Neural progenitor cell (in vitro differentiated cells): ENCODE data around the gene CORO7. TPM values are rescaled to one million over a fixed set of nuclear protein-coding genes. Genes with fewer than 3 reads are reported as not detected.

ENCODE experiments used
- DNase-seq: peaks from one replicate; pipeline ENCODE4 v3.0.0-alpha.2; 2016; ENCODE audit warnings: low spot score
- H2AFZ ChIP-seq: fragments of 200-600 bp; sonication (generic); replicated peaks from 2 replicates; pipeline ENCODE4 v1.6.1; 2016; ENCODE audit warnings: antibody characterized with exemption
- H3F3A ChIP-seq: fragments of 200-600 bp; sonication (generic); 2 replicates; pipeline ENCODE4 v1.6.1; 2016; ENCODE audit warnings: antibody characterized with exemption, low read depth
- H3K27ac ChIP-seq: fragments of 200-600 bp; sonication (generic); 2 replicates; pipeline ENCODE4 v1.5.1; 2016; ENCODE audit warnings: mild to moderate bottlenecking
- H3K27me3 ChIP-seq: fragments of 200-600 bp; sonication (generic); 2 replicates; pipeline ENCODE4 v1.6.1; 2016; ENCODE audit warnings: mild to moderate bottlenecking, moderate library complexity
- H3K36me3 ChIP-seq: fragments of 200-600 bp; sonication (generic); 2 replicates; pipeline ENCODE4 v1.5.1; 2016
- H3K4me1 ChIP-seq: fragments of 200-600 bp; sonication (generic); 2 replicates; pipeline ENCODE4 v1.6.1; 2016; ENCODE audit warnings: mixed run types
- H3K4me2 ChIP-seq: fragments of 200-600 bp; sonication (generic); 2 replicates; pipeline ENCODE4 v1.6.1; 2016
- H3K4me3 ChIP-seq: fragments of 200-600 bp; sonication (generic); 2 replicates; pipeline ENCODE4 v1.5.1; 2016
- H3K79me2 ChIP-seq: fragments of 200-600 bp; sonication (generic); 2 replicates; pipeline ENCODE4 v1.6.1; 2016; ENCODE audit warnings: low read depth
- H3K9ac ChIP-seq: fragments of 200-600 bp; sonication (generic); 2 replicates; pipeline ENCODE4 v1.6.1; 2016
- H3K9me3 ChIP-seq: fragments of 200-600 bp; sonication (generic); 2 replicates; pipeline ENCODE4 v1.5.1; 2016; ENCODE audit warnings: low read depth
- H4K20me1 ChIP-seq: fragments of 200-600 bp; sonication (generic); 2 replicates; pipeline ENCODE4 v1.6.1; 2016; ENCODE audit warnings: low read depth
- H3K27ac Mint-ChIP-seq: 3 replicates; pipeline ENCODE4 v1.8.0; 2021; ENCODE audit warnings: mixed read lengths
- H3K27me3 Mint-ChIP-seq: 2 replicates; pipeline ENCODE4 v1.8.0; 2022; ENCODE audit warnings: low read depth, mild to moderate bottlenecking, inconsistent platforms, moderate library complexity, mixed read lengths; ENCODE audit not compliant: insufficient read depth
- H3K36me3 Mint-ChIP-seq: 3 replicates; pipeline ENCODE4 v1.8.0; 2021; ENCODE audit warnings: mixed read lengths
- H3K4me1 Mint-ChIP-seq: 3 replicates; pipeline ENCODE4 v1.8.0; 2021; ENCODE audit warnings: mixed read lengths
- H3K4me3 Mint-ChIP-seq: 3 replicates; pipeline ENCODE4 v1.8.0; 2021; ENCODE audit warnings: mild to moderate bottlenecking, moderate library complexity, mixed read lengths
- H3K9me3 Mint-ChIP-seq: 3 replicates; pipeline ENCODE4 v1.8.0; 2020; ENCODE audit warnings: mixed read lengths
- CTCF ChIP-seq: fragments of 200-600 bp; sonication (generic); IDR thresholded peaks from 2 replicates; pipeline ENCODE4 v1.5.1; 2017; ENCODE audit warnings: antibody characterized with exemption, mild to moderate bottlenecking
- EZH2 ChIP-seq: fragments of 200-600 bp; sonication (generic); IDR thresholded peaks from 2 replicates; pipeline ENCODE4 v1.6.1; 2017; ENCODE audit warnings: antibody characterized with exemption, mild to moderate bottlenecking, moderate library complexity
- EZH2phosphoT487 ChIP-seq: fragments of 200-600 bp; sonication (generic); IDR thresholded peaks from 2 replicates; pipeline ENCODE4 v1.6.1; 2017; ENCODE audit warnings: antibody characterized with exemption
- total RNA-seq: library from RNA; depleted of rRNA; stranded (reverse); fragments of >200 nt; gene quantifications from 2 replicates; pipeline ENCODE4 v1.2.3, GENCODE V29; 2015; ENCODE audit warnings: low replicate concordance

Gene CORO7
- total RNA-seq, 1 donor from 2014 or later = 6.8 TPM

DNA sequence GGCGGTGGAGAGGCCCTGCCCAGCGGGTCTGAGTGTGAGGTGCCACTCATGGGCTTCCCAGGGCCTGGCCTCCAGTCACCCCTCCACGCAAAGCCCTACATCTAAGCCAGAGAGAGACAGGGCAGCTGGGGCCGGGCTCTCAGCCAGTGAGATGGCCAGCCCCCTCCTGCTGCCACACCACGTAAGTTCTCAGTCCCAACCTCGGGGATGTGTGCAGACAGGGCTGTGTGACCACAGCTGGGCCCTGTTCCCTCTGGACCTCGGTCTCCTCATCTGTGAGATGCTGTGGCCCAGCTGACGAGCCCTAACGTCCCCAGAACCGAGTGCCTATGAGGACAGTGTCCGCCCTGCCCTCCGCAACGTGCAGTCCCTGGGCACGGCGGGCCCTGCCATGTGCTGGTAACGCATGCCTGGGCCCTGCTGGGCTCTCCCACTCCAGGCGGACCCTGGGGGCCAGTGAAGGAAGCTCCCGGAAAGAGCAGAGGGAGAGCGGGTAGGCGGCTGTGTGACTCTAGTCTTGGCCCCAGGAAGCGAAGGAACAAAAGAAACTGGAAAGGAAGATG is 33.5 kb downstream of the CORO7 start:
- Mint-ChIP-seq H3K27me3 (peaks cover 6% of the 10 kb centered on the region), H3K36me3 (no peaks in the 10 kb centered on the region), H3K27ac (no peak overlapping the region), H3K4me1 (peaks cover 24% of the 10 kb centered on the region), H3K4me3 (no peak overlapping the region), H3K9me3 (no peaks in the 10 kb centered on the region)
- peaks cover 9% of the 10 kb centered on the region for H3K4me1 ChIP-seq
- no peaks in the 10 kb centered on the region for H3K36me3 ChIP-seq
- no peaks in the 10 kb centered on the region for H3K79me2 ChIP-seq
- H3K4me3 ChIP-seq = no peak overlapping the region
- no peaks in the 10 kb centered on the region for H3K9me3 ChIP-seq
- H3K27ac ChIP-seq = no peak overlapping the region
- no peak overlapping the region for H3K9ac ChIP-seq
- H3K27me3 ChIP-seq = no peaks in the 10 kb centered on the region
- no peaks in the 10 kb centered on the region for H3F3A ChIP-seq
- peaks cover 15% of the 10 kb centered on the region for H4K20me1 ChIP-seq
- TF ChIP-seq EZH2 (no peak), EZH2phosphoT487 (no peak), CTCF (no peak)
- H3K4me2 ChIP-seq = no peak overlapping the region
- DNase-seq = no peak
- no peak overlapping the region for H2AFZ ChIP-seq

- DNase-seq = no peak
- Histone ChIP-seq H3F3A (no peaks in the 10 kb centered on the region), H3K27ac (no peak overlapping the region), H3K36me3 (no peaks in the 10 kb centered on the region), H3K9me3 (no peaks in the 10 kb centered on the region), H2AFZ (no peak overlapping the region), H3K9ac (no peak overlapping the region), H3K4me2 (no peak overlapping the region), H3K4me3 (no peak overlapping the region), H4K20me1 (peaks cover 22% of the 10 kb centered on the region), H3K27me3 (no peaks in the 10 kb centered on the region), H3K4me1 (peaks cover 16% of the 10 kb centered on the region), H3K79me2 (no peaks in the 10 kb centered on the region)
- H3K36me3 Mint-ChIP-seq = no peaks in the 10 kb centered on the region
- H3K27me3 Mint-ChIP-seq = peaks cover 6% of the 10 kb centered on the region
- TF ChIP-seq EZH2 = no peak
- no peak for TF ChIP-seq CTCF
- no peak overlapping the region for H3K4me3 Mint-ChIP-seq
- H3K9me3 Mint-ChIP-seq = no peaks in the 10 kb centered on the region
- no peak overlapping the region for H3K27ac Mint-ChIP-seq
- peaks cover 30% of the 10 kb centered on the region for H3K4me1 Mint-ChIP-seq
Observed at GRCh38 chr16:4381935-4382794, 34.2 kb downstream of the CORO7 start.

- Histone ChIP-seq H3K36me3 (no peaks in the 10 kb centered on the region), H3K27ac (no peak overlapping the region)
Observed at GRCh38 chr16:4381072-4381934, 35.1 kb downstream of the CORO7 start.

More at GRCh38 chr16:4381072-4381934, 35.1 kb downstream of the CORO7 start:
- Histone ChIP-seq H3K9me3 (no peaks in the 10 kb centered on the region), H3K4me1 (peaks cover 21% of the 10 kb centered on the region), H3K4me2 (no peak overlapping the region), H3K79me2 (no peaks in the 10 kb centered on the region), H3K9ac (no peak overlapping the region), H4K20me1 (peaks cover 26% of the 10 kb centered on the region), H2AFZ (no peak overlapping the region), H3K4me3 (no peak overlapping the region), H3K27me3 (no peaks in the 10 kb centered on the region), H3F3A (no peaks in the 10 kb centered on the region)
- Mint-ChIP-seq H3K36me3 (no peaks in the 10 kb centered on the region), H3K4me1 (peaks cover 30% of the 10 kb centered on the region), H3K9me3 (no peaks in the 10 kb centered on the region), H3K4me3 (no peak overlapping the region), H3K27ac (no peak overlapping the region), H3K27me3 (peaks cover 4% of the 10 kb centered on the region)
- no peak for TF ChIP-seq CTCF
- no peak for TF ChIP-seq EZH2
- TF ChIP-seq EZH2phosphoT487 = no peak
- DNase-seq = no peak
